ENCODE data around the gene BDKRB2.

Gene BDKRB2

GRCh38 chr14:96204151-96205058 lies at the start of gene BDKRB2:
Gene BDKRB2 (plus strand): TSS chr14:96204839. CDS start chr14:96237108, 32,269 bp downstream.
- DNase-seq (ENCODE audit: low read depth in 2 of 2), result no peak

GRCh38 chr14:96154900-96155299 lies 49.7 kb upstream of the BDKRB2 start:
- no peak for DNase-seq (ENCODE audit: low read depth in 2 of 2)

GRCh38 chr14:96156804-96157760 lies 47.6 kb upstream of the BDKRB2 start:
- DNase-seq (ENCODE audit: low read depth in 2 of 2), result no peak

DNA sequence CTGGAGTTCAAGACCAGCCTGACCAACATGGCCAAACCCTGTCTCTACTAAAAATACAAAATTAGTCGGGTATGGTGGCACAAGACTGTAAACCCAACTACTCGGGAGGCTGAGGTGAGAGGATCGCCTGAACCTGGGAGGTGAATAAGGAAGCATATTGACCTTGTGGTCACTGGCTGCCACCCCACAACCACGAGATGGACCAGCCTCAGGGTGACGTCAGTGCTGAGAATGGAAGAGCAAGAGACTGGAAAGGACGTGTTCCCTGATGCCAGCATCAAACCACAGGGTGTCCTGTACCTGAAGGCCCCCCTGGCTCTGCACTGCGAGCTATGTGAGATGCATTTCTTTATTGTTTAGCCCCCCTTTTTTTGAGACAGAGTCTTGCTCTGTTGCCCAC lies 45.9 kb upstream of the BDKRB2 start:
- no peak for DNase-seq (ENCODE audit: low read depth in 2 of 2)

GRCh38 chr14:96160076-96160912 lies 44.3 kb upstream of the BDKRB2 start:
- DNase-seq (ENCODE audit: low read depth in 2 of 2), result no peak

GRCh38 chr14:96160913-96161310 lies 43.7 kb upstream of the BDKRB2 start:
- no peak for DNase-seq (ENCODE audit: low read depth in 2 of 2)

DNA sequence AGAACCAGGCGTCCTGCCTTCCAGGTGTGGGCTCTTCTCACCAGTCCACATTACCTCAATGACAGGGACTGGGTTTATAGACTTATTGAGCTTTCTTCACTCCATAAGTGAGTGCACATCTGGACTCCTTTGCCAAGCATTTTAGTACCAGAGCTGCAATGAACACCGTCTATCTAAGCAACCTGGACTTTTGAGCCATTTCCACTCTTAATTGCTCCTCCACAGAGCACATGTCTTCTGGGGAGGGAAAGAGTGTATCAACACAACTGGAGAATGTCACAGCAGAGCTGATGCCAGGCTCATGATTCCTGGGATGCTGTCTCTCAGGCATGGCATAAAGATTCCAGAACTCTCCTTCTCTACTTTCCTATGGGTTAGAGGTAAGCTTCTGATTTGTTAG lies 43.0 kb upstream of the BDKRB2 start:
- no peak for DNase-seq (ENCODE audit: low read depth in 2 of 2)

DNA sequence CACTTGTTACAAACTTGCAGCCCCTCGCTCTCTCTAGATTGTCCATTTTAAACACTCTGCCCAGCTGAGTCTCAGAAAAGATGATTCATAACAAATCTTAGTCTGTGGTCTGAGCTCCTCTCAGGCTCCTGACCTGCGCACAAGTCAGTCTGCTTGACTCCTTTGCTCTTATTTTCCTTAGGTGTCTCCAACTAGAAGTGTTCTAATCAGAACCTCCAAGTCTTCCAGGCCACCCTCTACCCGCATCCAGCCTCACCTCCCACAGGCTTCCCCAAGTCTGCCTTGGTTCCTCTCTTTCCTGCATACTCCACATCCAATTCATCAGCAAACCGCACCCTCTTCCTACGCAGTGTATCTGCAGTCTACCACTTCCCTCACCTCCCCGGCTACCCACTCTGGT lies 42.4 kb upstream of the BDKRB2 start:
- DNase-seq (ENCODE audit: low read depth in 2 of 2), result no peak

- no peak for DNase-seq (ENCODE audit: low read depth in 2 of 2)
These were observed 41.9 kb upstream of the BDKRB2 start for GRCh38 chr14:96162741-96163140.

DNA sequence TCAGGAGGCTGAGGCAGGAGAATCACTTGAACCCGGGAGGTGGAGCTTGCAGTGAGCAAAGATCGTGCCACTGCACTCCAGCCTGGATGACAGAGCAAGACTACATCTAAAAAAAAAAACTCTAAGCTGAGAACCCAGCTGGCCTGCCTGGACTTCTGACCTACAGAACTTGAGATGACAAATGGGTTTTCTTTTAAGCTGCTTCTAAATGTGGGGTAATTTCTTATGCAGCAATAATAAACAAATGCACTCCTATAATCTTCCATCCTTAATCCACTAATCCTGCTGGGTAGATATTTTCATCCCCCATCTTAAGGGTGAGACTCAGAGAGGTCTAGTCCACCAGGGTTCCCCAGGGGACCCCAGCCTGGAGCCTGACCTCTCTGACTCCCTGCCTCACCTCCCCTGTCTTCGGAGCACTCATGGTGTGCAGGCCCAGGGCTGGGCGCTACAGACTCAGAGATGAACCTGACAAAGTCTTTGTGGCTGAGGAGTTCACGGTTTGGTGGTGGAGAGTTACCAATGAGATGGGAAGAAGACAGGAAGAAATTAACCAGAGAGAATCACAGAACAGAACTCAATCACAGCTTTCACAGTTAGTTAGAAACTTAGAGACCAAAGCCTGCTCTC lies 39.7 kb upstream of the BDKRB2 start:
- no peak for DNase-seq (ENCODE audit: low read depth in 2 of 2)

- no peak for DNase-seq (ENCODE audit: low read depth in 2 of 2)
These were observed 38.9 kb upstream of the BDKRB2 start for GRCh38 chr14:96165493-96166436.

- no peak for DNase-seq (ENCODE audit: low read depth in 2 of 2)
These were observed 38.0 kb upstream of the BDKRB2 start for GRCh38 chr14:96166461-96167223.

- DNase-seq (ENCODE audit: low read depth in 2 of 2), result no peak
These were observed 37.2 kb upstream of the BDKRB2 start for GRCh38 chr14:96167224-96168148.

DNA sequence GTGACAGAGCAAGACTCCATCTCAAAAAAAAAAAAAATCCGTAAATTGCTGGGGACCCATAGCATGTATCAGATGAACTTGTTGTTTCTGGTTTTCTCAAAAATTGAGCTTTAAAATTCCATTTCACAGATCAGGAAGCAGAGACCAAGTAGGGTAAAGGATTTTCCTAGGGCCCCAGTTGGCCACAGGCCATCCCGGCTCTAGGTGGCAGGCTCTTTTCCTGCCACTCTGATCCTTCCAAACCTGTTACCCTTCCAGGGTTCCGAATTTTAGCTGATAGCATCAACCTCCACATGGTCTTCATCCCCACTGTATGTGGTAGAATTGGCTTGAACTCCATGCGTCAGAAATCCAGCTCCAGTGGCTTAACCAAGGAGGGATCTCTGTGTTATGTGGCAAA lies 36.1 kb upstream of the BDKRB2 start:
- DNase-seq (ENCODE audit: low read depth in 2 of 2), result no peak

GRCh38 chr14:96170961-96171592 lies 33.6 kb upstream of the BDKRB2 start:
- no peak for DNase-seq (ENCODE audit: low read depth in 2 of 2)

DNA sequence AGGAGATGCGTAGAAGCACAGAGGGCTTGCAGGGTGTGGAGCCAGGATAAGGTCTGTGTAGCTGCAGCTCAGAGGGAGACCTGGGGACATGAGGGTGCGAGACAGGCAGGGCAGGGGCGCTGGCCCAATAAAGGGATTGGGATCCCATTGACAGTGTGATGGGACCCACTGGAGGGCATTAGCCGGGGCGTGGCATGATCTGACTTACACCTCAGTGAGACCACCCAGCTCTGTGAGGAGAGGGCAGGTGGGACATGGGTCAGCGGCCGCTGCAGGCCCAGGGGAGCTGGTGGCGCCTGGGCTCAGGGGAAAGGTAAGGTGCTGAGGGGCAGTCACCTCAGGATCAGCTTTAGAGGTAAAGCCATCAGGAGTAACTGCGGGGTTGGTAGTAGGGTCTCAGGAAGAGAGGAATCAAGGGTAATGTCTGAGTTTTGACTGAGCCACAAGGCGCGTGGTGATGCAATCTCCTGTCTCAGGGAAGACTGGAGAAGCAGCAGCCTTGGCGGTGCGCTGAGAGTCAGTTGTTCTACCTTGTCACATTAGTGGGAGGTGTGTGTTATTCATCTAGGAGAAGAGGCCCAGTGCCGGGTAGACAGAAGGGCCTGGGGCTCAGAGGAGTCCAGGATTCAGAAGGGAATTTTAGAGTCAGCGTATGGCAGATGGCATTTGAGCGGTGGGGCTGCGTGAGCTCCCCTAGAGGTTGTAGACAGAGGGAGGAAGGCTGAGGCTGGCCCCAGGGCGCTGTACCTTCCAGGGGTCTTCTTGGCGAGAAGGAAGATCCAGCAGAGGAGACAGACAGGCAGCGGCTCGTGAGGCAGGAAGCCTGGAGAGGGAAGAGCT lies 30.8 kb upstream of the BDKRB2 start:
- DNase-seq (ENCODE audit: low read depth in 2 of 2), result no peak

GRCh38 chr14:96176275-96176674 lies 28.4 kb upstream of the BDKRB2 start:
- no peak for DNase-seq (ENCODE audit: low read depth in 2 of 2)

Data from stimulated activated CD8-positive, alpha-beta memory T cell treated with anti-CD3 and anti-CD28 coated beads, Interleukin-7, amount 100 ng/mL, for 1 hour (primary cell).